MCF 10A (cell line): ENCODE data around the gene OR7E24. TPM values are rescaled to one million over a fixed set of nuclear protein-coding genes. Genes with fewer than 3 reads are reported as not detected.
"Not testable (repeated sequence)": the region's sequence is repeated elsewhere in the genome, so short reads cannot be mapped to it uniquely, and the experiment has no call there.

Experiments used
- Bru-seq: library from RNA; stranded (reverse); fragments of 400-500 nt; gene quantifications from one replicate; lab custom pipeline; 2021; lab: Mats Ljungman, UMichigan
- BruChase-seq, 2 experiments: library from RNA; stranded (reverse); fragments of 400-500 nt; gene quantifications; one replicate each; lab custom pipeline; 2021; lab: Mats Ljungman, UMichigan
- BruUV-seq: library from RNA; stranded (reverse); fragments of 400-500 nt; replicated peaks from 2 replicates; lab custom pipeline; 2021; lab: Mats Ljungman, UMichigan
- CTCF ChIA-PET: fragments of 300-600 bp; sonication (Branson Sonifier 250); formaldehyde crosslinking; extraction: SDS; loops from one replicate; lab custom pipeline; 2021; ENCODE audit warnings: antibody characterized with exemption, inconsistent platforms; lab: Yijun Ruan, JAX
- POLR2A ChIA-PET: fragments of 300-600, 350-650 bp; sonication (Branson Sonifier 250); formaldehyde crosslinking; extraction: SDS; loops from one replicate; lab custom pipeline; 2020; ENCODE audit warnings: antibody characterized with exemption, inconsistent platforms; lab: Yijun Ruan, JAX
- DNase-seq: peaks from one replicate; pipeline ENCODE4 v3.0.0-alpha.2; 2018; ENCODE audit not compliant: unreplicated experiment
- H3K27ac Mint-ChIP-seq: one replicate; pipeline ENCODE4 v1.8.0; 2022; ENCODE audit warnings: mild to moderate bottlenecking, low read depth, mixed read lengths; ENCODE audit not compliant: unreplicated experiment
- H3K27me3 Mint-ChIP-seq: one replicate; pipeline ENCODE4 v1.8.0; 2022; ENCODE audit warnings: mixed read lengths; ENCODE audit not compliant: insufficient read depth, unreplicated experiment
- H3K36me3 Mint-ChIP-seq: one replicate; pipeline ENCODE4 v1.8.0; 2022; ENCODE audit warnings: mild to moderate bottlenecking, moderate library complexity, mixed read lengths; ENCODE audit not compliant: insufficient read depth, unreplicated experiment
- H3K4me1 Mint-ChIP-seq: one replicate; pipeline ENCODE4 v1.8.0; 2022; ENCODE audit warnings: mixed read lengths; ENCODE audit not compliant: insufficient read depth, unreplicated experiment
- H3K4me3 Mint-ChIP-seq: one replicate; pipeline ENCODE4 v1.8.0; 2022; ENCODE audit warnings: mild to moderate bottlenecking, moderate library complexity, mixed read lengths; ENCODE audit not compliant: unreplicated experiment
- H3K9me3 Mint-ChIP-seq: one replicate; pipeline ENCODE4 v1.8.0; 2022; ENCODE audit warnings: mixed read lengths; ENCODE audit not compliant: unreplicated experiment
- intact Hi-C: fragments of 100-400 bp; cut with micrococcal nuclease; formaldehyde crosslinking; loops from 2 replicates; pipeline ENCODE4 v1.14.1; 2022
- long read RNA-seq: library from polyadenylated mRNA; stranded (forward); transcript quantifications from one replicate; pipeline ENCODE4 v2.0.0, GENCODE V29; 2022
- total RNA-seq: library from RNA; stranded (reverse); gene quantifications from 2 replicates; pipeline ENCODE4 v1.2.3, GENCODE V29; 2022
- TF ChIP-seq, protein P1 (sequence below): fragments of 200-600 bp; IDR thresholded peaks from one replicate; pipeline ENCODE4 v1.8.0; 2022; ENCODE audit warnings: antibody characterized with exemption, mild to moderate bottlenecking; ENCODE audit not compliant: unreplicated experiment

Gene OR7E24
- not detected in 2 replicates for total RNA-seq
- not detected for Bru-seq, nascent RNA
- BruChase-seq, experiment 1, labeled RNA remaining after a 6-hour chase = not detected
- not detected for BruChase-seq, experiment 2, labeled RNA remaining after a 2-hour chase
- long read RNA-seq = 0 reads

DNA sequence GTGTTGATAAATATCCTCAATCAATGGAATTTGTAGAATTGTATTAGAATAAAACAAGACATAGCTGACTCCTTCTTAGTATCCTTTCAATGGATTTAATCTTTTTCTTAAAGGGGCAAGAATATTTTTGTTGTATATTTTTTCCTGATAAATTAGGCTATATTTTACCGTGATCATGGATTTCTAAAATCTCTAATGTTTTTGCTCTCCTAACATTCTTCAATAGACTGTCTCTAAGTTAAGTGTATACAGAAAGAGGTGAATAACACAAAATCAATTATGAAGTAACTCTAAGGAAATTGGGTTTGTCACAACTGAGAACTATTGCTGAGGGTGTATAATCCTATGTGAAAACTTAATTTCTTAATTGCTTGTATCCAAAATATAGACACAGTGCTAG is at the start of gene OR7E24:
Gene OR7E24, plus strand, starts transcription at position 301 of the 400 bp plus-strand sequence. CDS start 114 bp downstream, outside the sequence.
- no peaks in the 10 kb centered on the region for H3K36me3 Mint-ChIP-seq
- CTCF ChIA-PET = no interaction called here
- peaks cover 33% of the 10 kb centered on the region for H3K9me3 Mint-ChIP-seq
- no peak for DNase-seq
- intact Hi-C loops = no loop called here
- no peak within 1 kb of the TSS for H3K27ac Mint-ChIP-seq
- TF ChIP-seq, protein P1, sequence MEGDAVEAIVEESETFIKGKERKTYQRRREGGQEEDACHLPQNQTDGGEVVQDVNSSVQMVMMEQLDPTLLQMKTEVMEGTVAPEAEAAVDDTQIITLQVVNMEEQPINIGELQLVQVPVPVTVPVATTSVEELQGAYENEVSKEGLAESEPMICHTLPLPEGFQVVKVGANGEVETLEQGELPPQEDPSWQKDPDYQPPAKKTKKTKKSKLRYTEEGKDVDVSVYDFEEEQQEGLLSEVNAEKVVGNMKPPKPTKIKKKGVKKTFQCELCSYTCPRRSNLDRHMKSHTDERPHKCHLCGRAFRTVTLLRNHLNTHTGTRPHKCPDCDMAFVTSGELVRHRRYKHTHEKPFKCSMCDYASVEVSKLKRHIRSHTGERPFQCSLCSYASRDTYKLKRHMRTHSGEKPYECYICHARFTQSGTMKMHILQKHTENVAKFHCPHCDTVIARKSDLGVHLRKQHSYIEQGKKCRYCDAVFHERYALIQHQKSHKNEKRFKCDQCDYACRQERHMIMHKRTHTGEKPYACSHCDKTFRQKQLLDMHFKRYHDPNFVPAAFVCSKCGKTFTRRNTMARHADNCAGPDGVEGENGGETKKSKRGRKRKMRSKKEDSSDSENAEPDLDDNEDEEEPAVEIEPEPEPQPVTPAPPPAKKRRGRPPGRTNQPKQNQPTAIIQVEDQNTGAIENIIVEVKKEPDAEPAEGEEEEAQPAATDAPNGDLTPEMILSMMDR = no peak
- POLR2A ChIA-PET = no interaction called here
- BruUV-seq = no TSS peak
- no peaks in the 10 kb centered on the region for H3K4me1 Mint-ChIP-seq
- H3K27me3 Mint-ChIP-seq = no peaks in the 10 kb centered on the region
- no peak within 1 kb of the TSS for H3K4me3 Mint-ChIP-seq

DNA sequence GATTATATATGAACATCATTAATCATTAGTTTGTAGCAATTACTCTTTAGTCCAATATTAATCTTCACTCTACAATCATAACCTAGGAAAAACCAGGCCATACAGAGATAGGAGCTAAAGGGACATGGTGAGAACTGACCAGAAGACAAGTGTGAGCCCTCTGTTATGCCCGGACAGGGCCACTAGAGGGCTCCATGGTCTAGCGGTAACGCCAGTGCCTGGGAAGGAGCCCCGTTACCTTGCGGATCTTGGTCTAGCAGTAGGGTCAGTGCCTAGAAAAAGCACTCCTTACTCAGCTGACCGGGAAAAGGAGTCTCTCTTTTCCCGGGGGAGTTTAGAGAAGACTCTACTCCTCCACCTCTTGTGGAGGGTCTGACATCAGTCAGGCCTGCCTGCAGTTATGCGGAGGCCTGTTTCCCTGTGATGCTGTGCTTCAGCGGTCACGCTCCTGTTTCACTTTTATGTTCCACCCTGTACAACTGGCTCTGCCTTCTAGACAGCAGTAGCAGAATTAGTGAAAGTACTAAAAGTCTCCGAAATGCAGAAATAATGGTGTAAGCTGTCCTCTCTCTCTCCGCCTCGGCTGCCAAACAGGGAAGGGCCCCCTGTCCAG is 45.1 kb upstream of the OR7E24 start:
- Mint-ChIP-seq H3K27me3 (no peaks in the 10 kb centered on the region), H3K4me3 (peak overlapping the region; percentile 52), H3K9me3 (peaks cover 15% of the 10 kb centered on the region), H3K36me3 (no peaks in the 10 kb centered on the region), H3K27ac (no peak overlapping the region), H3K4me1 (no peaks in the 10 kb centered on the region)
- BruUV-seq = no TSS peak
- CTCF ChIA-PET = interaction anchor here (0.5 to 2.7 kb wide), 46 partner anchors 9 to 717 kb away, joined by 3 to 15 read pairs (median 4); partner anchors contain the start of genes ZNF121 and ZNF699
- TF ChIP-seq, protein P1 = peak; percentile 91
- intact Hi-C loops = loop anchor here (1.0 to 5.0 kb wide), 3 partner anchors 69 to 591 kb away; no protein-coding TSS in a partner anchor
- POLR2A ChIA-PET = interaction anchor here (0.5 to 1.2 kb wide), 4 partner anchors 20 to 379 kb away, joined by 3 to 4 read pairs (median 3); no protein-coding TSS in a partner anchor
- DNase-seq = peak; percentile 60

DNA sequence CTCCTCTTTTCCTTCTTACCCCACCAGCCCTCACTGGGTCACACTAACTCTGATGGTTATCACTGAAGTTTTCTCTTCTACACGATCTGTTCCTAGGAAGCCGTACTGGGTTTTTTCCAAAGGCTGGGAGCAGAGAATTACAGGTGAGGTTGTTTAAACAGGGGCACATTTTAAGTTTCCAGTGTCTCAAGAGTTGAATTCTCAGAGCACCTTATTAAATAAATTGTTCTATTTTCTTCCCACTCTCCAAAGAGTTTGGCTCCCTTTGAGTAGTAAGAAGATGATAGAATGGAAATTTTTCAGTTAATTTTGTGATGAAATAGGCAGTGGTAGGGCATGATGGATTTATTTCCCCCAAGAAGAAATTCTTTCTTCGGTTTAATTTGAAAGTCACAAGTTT is 31.2 kb upstream of the OR7E24 start, which contains the start of gene OR7D4:
Gene OR7D4, minus strand, starts transcription at position 101 of the 400 bp plus-strand sequence. CDS start 4,752 bp downstream, outside the sequence.
- TF ChIP-seq, protein P1 = no peak
- no peaks in the 10 kb centered on the region for H3K27me3 Mint-ChIP-seq
- intact Hi-C loops = no loop called here
- H3K4me1 Mint-ChIP-seq = no peaks in the 10 kb centered on the region
- peaks cover 30% of the 10 kb centered on the region for H3K9me3 Mint-ChIP-seq
- no peak for DNase-seq
- POLR2A ChIA-PET = no interaction called here
- CTCF ChIA-PET = no interaction called here
- no peaks in the 10 kb centered on the region for H3K36me3 Mint-ChIP-seq
- no peak within 1 kb of the TSS for H3K4me3 Mint-ChIP-seq
- no peak within 1 kb of the TSS for H3K27ac Mint-ChIP-seq
- no TSS peak for BruUV-seq

DNA sequence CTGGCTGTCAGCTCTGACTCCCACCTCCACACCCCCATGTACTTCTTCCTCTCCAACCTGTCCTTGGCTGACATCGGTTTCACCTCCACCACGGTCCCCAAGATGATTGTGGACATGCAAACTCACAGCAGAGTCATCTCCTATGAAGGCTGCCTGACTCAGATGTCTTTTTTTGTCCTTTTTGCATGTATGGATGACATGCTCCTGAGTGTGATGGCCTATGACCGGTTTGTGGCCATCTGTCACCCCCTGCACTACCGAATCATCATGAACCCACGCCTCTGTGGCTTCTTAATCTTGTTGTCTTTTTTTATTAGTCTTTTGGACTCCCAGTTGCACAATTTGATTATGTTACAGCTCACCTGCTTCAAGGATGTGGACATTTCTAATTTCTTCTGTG is 506 bp downstream of the OR7E24 start:
- intact Hi-C loops = no loop called here
- CTCF ChIA-PET = no interaction called here
- Mint-ChIP-seq H3K27me3 (no peaks in the 10 kb centered on the region), H3K4me1 (no peaks in the 10 kb centered on the region), H3K27ac (no peak overlapping the region), H3K9me3 (peaks cover 33% of the 10 kb centered on the region), H3K36me3 (no peaks in the 10 kb centered on the region), H3K4me3 (no peak overlapping the region)
- POLR2A ChIA-PET = no interaction called here
- no peak for DNase-seq
- TF ChIP-seq, protein P1 = no peak
- BruUV-seq = no TSS peak

DNA sequence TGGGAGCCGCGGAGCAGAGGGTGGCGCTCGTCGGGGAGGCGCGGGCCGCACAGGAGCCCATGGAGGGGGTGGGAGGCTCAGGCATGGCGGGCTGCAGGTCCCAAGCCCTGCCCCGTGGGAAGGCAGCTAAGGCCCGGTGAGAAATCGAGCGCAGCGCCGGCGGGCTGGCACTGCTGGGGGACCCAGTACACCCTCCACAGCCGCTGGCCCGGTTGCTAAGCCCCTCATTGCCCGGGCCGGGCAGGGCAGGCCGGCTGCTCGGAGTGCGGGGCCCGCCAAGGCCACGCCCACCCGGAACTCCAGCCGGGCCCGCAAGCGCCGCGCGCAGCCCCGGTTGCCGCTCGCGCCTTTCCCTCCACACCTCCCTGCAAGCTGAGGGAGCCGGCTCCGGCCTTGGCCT is 32.8 kb downstream of the OR7E24 start:
- POLR2A ChIA-PET = not testable (repeated sequence)

More for the DNA sequence above, 32.8 kb downstream of the OR7E24 start:
- H3K4me1 Mint-ChIP-seq, intact Hi-C loops, DNase-seq, H3K27ac Mint-ChIP-seq, H3K36me3 Mint-ChIP-seq, BruUV-seq, CTCF ChIA-PET, H3K4me3 Mint-ChIP-seq, H3K27me3 Mint-ChIP-seq: not testable (repeated sequence)
- peaks cover 36% of the 10 kb centered on the region for H3K9me3 Mint-ChIP-seq
